ENCODE data around the gene LZTS3. TPM values are rescaled to one million over a fixed set of nuclear protein-coding genes. Genes with fewer than 3 reads are reported as not detected.
"Not testable (repeated sequence)": the region's sequence is repeated elsewhere in the genome, so short reads cannot be mapped to it uniquely, and the experiment has no call there.

The LZTS3 gene
- total and polyA plus RNA-seq, 2 experiments from 2014 or later, result 35.3 to 36.4 TPM

DNA sequence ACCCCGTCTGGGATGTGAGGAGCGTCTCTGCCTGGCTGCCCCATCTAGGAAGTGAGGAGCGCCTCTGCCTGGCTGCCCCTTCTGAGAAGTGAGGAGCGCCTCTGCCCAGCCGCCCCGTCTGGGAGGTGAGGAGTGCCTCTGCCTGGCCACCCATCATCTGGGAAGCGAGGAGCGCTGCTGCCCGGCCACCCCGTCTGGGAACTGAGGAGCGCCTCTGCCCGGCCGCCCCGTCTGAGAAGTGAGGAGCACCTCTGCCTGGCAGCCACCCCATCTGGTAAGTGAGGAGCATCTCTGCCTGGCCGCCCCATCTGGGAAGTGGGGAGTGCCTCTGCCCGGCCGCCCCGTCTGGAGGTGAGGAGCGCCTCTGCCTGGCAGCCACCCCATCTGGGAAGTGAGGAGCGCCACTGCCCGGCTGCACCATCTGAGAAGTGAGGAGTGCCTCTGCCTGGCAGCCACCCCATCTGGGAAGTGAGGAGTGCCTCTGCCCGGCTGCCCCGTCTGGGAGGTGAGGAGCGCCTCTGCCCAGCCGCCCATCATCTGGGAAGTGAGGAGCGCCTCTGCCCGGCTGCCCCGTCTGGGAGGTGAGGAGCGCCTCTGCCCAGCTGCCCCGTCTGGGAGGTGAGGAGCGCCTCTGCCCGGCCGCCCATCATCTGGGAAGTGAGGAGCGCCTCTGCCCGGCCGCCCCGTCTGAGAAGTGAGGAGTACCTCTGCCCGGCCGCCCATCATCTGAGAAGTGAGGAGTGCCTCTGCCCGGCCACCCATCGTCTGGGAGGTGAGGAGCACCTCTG is 48.4 kb downstream of the LZTS3 start:
- WGBS (ENCODE audit: low lambda C conversion rate, missing lambda C conversion rate), result 98% methylated on average over 22 of the region's 41 CpGs

DNA sequence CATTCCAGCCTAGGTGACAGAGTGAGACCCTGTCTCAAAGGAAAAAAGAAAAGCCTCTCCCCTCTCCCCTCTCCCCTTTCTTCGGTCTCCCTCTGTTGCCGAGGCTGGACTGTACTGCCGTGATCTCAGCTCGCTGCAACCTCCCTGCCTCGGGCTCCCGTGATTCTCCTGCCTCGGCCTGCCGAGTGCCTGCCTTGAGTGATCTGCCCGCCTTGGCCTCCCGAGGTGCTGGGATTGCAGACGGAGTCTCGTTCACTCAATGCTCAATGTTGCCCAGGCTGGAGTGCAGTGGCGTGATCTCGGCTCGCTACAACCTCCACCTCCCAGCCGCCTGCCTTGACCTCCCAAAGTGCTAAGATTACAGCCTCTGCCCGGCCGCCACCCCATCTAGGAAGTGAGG is 49.2 kb downstream of the LZTS3 start:
- not testable (repeated sequence) for DNase-seq (ENCODE audit: low spot score); H3K36me3 ChIP-seq (replicated peaks; ENCODE audit: insufficient read depth, low read depth); H3K79me2 ChIP-seq; H3K4me1 ChIP-seq (ENCODE audit: insufficient read depth); H2AFZ ChIP-seq; H3K4me3 ChIP-seq; H3K9me3 ChIP-seq (ENCODE audit: low read depth); H4K20me1 ChIP-seq (ENCODE audit: insufficient read depth, poor library complexity, severe bottlenecking); H3K9me2 ChIP-seq (replicated peaks; ENCODE audit: insufficient read depth); H3K27ac ChIP-seq; H3K27me3 ChIP-seq; H3K4me2 ChIP-seq
- 96% methylated on average over 10 of the region's 18 CpGs for WGBS (ENCODE audit: low lambda C conversion rate, missing lambda C conversion rate)

More for the DNA sequence above, 48.4 kb downstream of the LZTS3 start:
- not testable (repeated sequence) for H3K4me1 ChIP-seq (ENCODE audit: insufficient read depth); H3K4me3 ChIP-seq; H4K20me1 ChIP-seq (ENCODE audit: insufficient read depth, poor library complexity, severe bottlenecking); DNase-seq (ENCODE audit: low spot score); H3K9me3 ChIP-seq (ENCODE audit: low read depth); H3K27ac ChIP-seq; H3K36me3 ChIP-seq (replicated peaks; ENCODE audit: insufficient read depth, low read depth); H3K27me3 ChIP-seq; H3K9me2 ChIP-seq (replicated peaks; ENCODE audit: insufficient read depth); H3K4me2 ChIP-seq; H2AFZ ChIP-seq
- peaks cover 15% of the 10 kb centered on the region for H3K79me2 ChIP-seq

DNA sequence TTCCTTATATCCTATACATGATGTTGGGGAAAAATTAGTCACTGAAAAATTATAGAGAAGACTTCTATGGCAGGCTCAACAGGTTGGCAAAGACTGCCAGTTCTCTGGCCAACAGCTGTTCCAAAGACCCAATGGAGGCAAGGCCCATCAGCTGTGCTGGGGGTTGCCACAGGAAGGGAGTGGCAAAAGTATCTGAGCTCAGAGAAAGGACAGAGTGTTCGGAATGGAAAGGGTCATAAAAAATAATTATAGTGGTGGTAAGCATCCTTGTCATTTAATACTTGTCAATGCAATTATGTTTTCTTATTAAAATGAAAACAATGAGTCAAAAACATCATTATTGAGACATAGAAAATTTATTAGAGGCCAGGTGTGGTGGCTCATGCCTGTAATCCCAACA is 49.8 kb downstream of the LZTS3 start:
- H3K9me3 ChIP-seq (ENCODE audit: low read depth), result no peaks in the 10 kb centered on the region
- H3K4me1 ChIP-seq (ENCODE audit: insufficient read depth), result no peaks in the 10 kb centered on the region
- no peaks in the 10 kb centered on the region for H4K20me1 ChIP-seq (ENCODE audit: insufficient read depth, poor library complexity, severe bottlenecking)
- TF ChIP-seq, protein P1, sequence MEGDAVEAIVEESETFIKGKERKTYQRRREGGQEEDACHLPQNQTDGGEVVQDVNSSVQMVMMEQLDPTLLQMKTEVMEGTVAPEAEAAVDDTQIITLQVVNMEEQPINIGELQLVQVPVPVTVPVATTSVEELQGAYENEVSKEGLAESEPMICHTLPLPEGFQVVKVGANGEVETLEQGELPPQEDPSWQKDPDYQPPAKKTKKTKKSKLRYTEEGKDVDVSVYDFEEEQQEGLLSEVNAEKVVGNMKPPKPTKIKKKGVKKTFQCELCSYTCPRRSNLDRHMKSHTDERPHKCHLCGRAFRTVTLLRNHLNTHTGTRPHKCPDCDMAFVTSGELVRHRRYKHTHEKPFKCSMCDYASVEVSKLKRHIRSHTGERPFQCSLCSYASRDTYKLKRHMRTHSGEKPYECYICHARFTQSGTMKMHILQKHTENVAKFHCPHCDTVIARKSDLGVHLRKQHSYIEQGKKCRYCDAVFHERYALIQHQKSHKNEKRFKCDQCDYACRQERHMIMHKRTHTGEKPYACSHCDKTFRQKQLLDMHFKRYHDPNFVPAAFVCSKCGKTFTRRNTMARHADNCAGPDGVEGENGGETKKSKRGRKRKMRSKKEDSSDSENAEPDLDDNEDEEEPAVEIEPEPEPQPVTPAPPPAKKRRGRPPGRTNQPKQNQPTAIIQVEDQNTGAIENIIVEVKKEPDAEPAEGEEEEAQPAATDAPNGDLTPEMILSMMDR (IDR thresholded peaks at IDR 0.05; ENCODE audit: poor library complexity), result no peak
- no peak for TF ChIP-seq EZH2 (IDR thresholded peaks at IDR 0.05; ENCODE audit: borderline replicate concordance)
- no peak for TF ChIP-seq EZH2phosphoT487 (IDR thresholded peaks at IDR 0.05; ENCODE audit: low read depth, severe bottlenecking, unreplicated experiment)
- WGBS (ENCODE audit: low lambda C conversion rate, missing lambda C conversion rate), result 97% methylated on average over 1 of the region's 1 CpG
- no peak overlapping the region for H2AFZ ChIP-seq
- H3K36me3 ChIP-seq (replicated peaks; ENCODE audit: insufficient read depth, low read depth), result no peaks in the 10 kb centered on the region
- H3K4me3 ChIP-seq, result no peak overlapping the region
- no peaks in the 10 kb centered on the region for H3K27me3 ChIP-seq
- H3K4me2 ChIP-seq, result no peak overlapping the region
- peaks cover 4% of the 10 kb centered on the region for H3K79me2 ChIP-seq
- H3K27ac ChIP-seq, result no peak overlapping the region
- DNase-seq (ENCODE audit: low spot score), result no peak
- H3K9me2 ChIP-seq (replicated peaks; ENCODE audit: insufficient read depth), result no peaks in the 10 kb centered on the region

DNA sequence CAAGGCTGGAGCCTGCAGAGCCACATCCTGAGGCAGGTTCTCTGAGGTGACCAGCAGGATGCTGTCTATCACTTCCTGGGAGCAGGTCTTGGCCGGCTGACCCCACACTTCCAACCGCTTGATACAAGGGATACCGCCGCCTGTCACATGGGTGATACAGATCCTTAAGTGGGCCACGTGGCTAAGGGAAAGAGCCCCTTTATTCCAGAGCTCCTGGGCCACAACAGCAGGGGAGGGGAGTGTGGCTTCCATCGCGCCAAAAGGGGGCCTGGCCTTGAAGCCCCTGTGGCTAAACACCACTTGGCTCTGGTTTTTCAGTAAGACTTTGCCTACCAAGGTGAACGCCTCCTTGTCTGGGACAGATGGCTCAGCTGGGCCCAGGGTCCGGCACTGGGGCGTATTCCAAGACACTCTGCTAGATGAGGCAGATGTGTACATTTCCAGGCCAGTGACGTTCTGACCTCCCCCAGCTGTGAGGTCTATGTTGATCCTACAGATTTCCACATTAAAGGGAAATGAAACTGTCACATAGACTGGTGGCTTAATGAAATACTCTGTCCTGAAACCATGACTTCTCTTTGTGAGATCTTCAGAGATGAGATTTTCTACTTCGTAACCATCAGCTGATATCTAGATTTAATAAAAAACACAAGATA is 51.3 kb downstream of the LZTS3 start:
- no peaks in the 10 kb centered on the region for H3K9me3 ChIP-seq (ENCODE audit: low read depth)

More for the DNA sequence above, 51.3 kb downstream of the LZTS3 start:
- no peaks in the 10 kb centered on the region for H3K36me3 ChIP-seq (replicated peaks; ENCODE audit: insufficient read depth, low read depth)
- H3K4me1 ChIP-seq (ENCODE audit: insufficient read depth), result no peaks in the 10 kb centered on the region
- no peak for TF ChIP-seq EZH2 (IDR thresholded peaks at IDR 0.05; ENCODE audit: borderline replicate concordance)
- TF ChIP-seq, protein P1 (IDR thresholded peaks at IDR 0.05; ENCODE audit: poor library complexity), result no peak
- TF ChIP-seq EZH2phosphoT487 (IDR thresholded peaks at IDR 0.05; ENCODE audit: low read depth, severe bottlenecking, unreplicated experiment), result no peak
- H4K20me1 ChIP-seq (ENCODE audit: insufficient read depth, poor library complexity, severe bottlenecking), result no peaks in the 10 kb centered on the region
- no peaks in the 10 kb centered on the region for H3K9me2 ChIP-seq (replicated peaks; ENCODE audit: insufficient read depth)
- H3K27me3 ChIP-seq, result no peaks in the 10 kb centered on the region
- DNase-seq (ENCODE audit: low spot score), result no peak
- no peak overlapping the region for H3K4me3 ChIP-seq
- H3K79me2 ChIP-seq, result no peaks in the 10 kb centered on the region
- no peak overlapping the region for H2AFZ ChIP-seq
- 97% methylated on average over 12 of the region's 12 CpGs for WGBS (ENCODE audit: low lambda C conversion rate, missing lambda C conversion rate)
- no peak overlapping the region for H3K4me2 ChIP-seq
- no peak overlapping the region for H3K27ac ChIP-seq
